Measurements from ENCODE around the gene AMIGO1.

The AMIGO1 gene

DNA sequence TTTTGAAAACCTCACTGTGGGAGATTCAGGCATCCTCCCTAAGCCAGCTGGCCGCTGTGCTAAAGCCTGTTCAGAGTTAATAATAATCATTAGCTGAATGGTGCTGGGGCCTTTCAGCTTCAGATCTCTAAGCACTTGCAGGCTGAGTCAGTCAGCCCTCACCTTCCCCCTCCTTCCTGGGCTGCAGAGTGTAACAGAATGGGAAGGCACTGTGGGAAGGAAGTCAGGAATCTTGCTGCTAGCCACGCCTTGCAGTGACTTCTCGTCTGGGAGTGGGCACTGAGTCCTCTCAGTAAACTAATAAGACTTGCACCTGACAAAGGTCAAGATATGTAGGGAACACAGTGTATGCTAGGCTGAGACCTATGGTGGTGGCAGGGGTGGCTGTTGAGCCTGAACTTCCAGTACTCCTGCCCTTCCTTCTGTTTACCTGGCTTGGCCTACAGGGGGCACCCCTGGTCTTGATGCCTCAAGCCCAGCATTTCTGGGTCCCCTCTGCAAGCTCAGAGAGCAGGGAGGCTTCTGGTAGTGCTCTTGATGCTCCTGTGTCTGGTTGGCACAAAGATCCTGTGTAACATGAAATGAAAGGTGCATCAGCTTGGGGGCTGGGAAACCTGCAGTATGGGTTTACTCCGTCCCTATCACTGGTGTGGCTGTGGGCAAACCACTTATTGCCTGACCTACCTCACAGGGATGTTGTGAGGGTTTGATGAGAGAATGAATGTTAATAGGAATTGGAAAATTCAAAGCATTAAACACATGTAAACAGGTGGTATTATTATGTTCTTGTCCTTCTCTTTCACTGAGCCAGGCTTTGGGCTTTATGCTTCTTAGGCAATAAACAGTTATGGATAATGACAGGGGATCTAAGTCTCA lies 9.6 kb downstream of the AMIGO1 start:
- Histone ChIP-seq H3K27ac (ENCODE audit: low read depth, low read length, severe bottlenecking) (peak overlapping the region; percentile 41), H3K9me3 (ENCODE audit: control insufficient read depth, low read length) (no peaks in the 10 kb centered on the region), H3K4me3 (ENCODE audit: extremely low read depth, insufficient read depth, low read length, poor library complexity, severe bottlenecking) (no peak overlapping the region), H3K36me3 (ENCODE audit: control insufficient read depth, insufficient read depth, low read length) (peaks cover 13% of the 10 kb centered on the region), H3K4me1 (ENCODE audit: control insufficient read depth, insufficient read depth, low read length, poor library complexity, severe bottlenecking) (peaks cover 43% of the 10 kb centered on the region)
- 66 to 80% methylated on average over 3 to 4 of the region's 4 CpGs for WGBS, 2 experiments (ENCODE audit: insufficient coverage in 2 of 2)

DNA sequence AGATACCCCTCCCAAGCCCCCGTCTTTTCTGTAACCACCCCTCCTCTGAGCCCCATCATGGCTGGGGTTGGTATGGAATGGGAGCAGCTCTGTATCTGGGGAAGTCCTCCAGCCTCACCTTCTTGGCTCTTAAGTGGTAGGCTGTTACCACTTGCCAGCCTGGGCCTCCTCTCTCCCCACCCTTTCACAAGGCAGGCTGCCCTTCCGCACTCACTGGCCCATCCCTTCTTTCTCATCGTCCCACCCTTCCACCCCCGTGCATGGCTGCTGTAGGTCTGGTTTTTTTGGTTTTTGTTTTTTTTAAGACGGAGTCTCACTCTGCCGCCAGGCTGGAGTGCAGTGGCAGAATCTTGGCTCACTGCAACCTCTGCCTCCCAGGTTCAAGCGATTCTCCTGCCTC lies 10.4 kb downstream of the AMIGO1 start:
- Histone ChIP-seq H3K9me3 (ENCODE audit: control insufficient read depth, low read length) (no peaks in the 10 kb centered on the region), H3K4me1 (ENCODE audit: control insufficient read depth, insufficient read depth, low read length, poor library complexity, severe bottlenecking) (peaks cover 43% of the 10 kb centered on the region), H3K4me3 (ENCODE audit: extremely low read depth, insufficient read depth, low read length, poor library complexity, severe bottlenecking) (no peak overlapping the region), H3K27ac (ENCODE audit: low read depth, low read length, severe bottlenecking) (peak overlapping the region; percentile 16), H3K36me3 (ENCODE audit: control insufficient read depth, insufficient read depth, low read length) (peaks cover 13% of the 10 kb centered on the region)
- WGBS, 2 experiments (ENCODE audit: insufficient coverage in 2 of 2): 97% methylated on average over 4 of the region's 7 CpGs; no CpG with 5 or more reads in 1 of the 2 experiments

DNA sequence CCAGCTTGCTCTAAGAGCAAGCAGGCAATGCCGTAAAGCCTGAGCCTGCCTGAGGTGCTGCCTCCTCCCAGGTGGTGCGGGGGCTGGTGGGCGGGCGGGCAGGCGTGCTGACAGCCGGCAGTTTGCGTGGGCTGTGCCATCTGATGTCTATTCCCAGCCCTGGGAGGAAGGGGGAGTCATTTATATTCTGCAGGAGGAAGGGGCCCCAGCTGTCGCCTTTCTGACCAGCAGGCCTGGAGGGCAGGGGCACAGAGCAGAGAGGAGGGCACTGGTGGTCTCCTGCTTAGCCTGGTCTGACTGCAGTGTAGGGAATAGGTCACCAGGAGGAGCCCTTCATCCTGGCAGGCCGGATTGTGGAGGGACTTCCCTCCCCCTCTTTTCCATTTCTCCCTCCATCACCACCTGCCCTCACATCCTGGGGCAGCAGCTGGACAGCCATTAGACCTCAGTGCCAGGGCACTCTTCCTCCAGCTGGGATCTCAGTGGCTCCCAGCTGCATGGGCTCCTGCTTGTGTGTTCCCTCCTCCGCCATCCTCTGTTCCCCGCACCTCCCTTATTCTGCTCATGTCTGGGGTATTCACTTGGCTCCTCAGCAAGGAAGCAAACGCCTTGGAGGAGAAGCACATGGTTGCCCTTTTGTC lies 11.2 kb downstream of the AMIGO1 start:
- 71 to 90% methylated on average over 5 to 11 of the region's 12 CpGs for WGBS, 2 experiments (ENCODE audit: insufficient coverage in 2 of 2)
- Histone ChIP-seq H3K4me3 (ENCODE audit: extremely low read depth, insufficient read depth, low read length, poor library complexity, severe bottlenecking) (no peak overlapping the region), H3K27ac (ENCODE audit: low read depth, low read length, severe bottlenecking) (no peak overlapping the region), H3K36me3 (ENCODE audit: control insufficient read depth, insufficient read depth, low read length) (peaks cover 13% of the 10 kb centered on the region), H3K9me3 (ENCODE audit: control insufficient read depth, low read length) (no peaks in the 10 kb centered on the region), H3K4me1 (ENCODE audit: control insufficient read depth, insufficient read depth, low read length, poor library complexity, severe bottlenecking) (peaks cover 43% of the 10 kb centered on the region)

DNA sequence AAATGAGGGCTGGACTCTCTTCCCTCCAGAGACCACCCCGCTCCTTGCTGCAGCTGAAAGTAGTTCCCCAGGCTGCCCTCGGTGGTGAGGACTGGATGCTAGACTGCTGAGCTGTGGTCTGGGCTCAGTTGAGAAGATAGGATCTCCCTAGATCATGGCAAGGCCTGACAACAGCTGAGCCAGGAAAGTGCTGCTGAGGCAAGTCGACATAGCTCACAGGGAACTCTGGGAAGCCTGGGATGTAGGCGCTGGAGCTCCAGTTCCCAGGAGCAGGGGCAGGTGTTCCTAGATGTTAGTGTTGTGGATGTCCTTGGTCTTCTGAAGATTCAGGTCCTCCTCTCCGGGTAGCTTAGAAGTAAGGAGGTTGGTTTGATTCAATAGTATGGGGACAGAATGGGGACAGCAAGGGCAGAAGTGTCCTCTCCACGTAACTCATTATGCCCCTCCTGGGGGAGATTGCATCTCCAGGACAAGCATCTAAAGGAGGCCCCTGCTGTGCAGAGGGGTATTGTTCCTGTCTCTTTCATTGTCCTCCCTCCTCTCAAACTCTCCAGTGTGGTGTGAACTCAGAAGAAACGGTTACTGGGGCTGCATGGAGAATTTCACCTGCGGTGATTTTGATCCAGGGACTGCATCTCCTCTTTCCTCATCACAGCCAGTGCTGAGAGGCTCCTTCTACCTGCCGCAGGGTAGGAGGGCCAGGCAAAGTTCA lies 11.9 kb downstream of the AMIGO1 start:
- H3K9me3 ChIP-seq (ENCODE audit: control insufficient read depth, low read length): no peaks in the 10 kb centered on the region
- WGBS, 2 experiments (ENCODE audit: insufficient coverage in 2 of 2): 50 to 64% methylated on average over 2 to 5 of the region's 9 CpGs
- H3K27ac ChIP-seq (ENCODE audit: low read depth, low read length, severe bottlenecking): no peak overlapping the region

DNA sequence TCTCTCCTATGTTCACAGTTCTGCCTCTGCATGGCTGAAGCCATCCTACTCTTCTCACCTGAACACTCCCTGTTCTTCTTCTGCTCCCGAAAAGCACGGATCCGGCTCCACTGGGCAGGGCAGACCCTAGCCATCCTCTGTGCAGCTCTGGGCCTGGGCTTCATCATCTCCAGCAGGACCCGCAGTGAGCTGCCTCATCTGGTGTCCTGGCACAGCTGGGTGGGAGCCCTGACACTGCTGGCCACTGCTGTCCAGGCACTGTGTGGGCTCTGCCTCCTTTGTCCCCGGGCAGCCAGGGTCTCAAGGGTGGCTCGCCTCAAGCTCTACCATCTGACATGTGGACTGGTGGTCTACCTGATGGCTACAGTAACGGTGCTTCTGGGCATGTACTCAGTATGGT lies 13.8 kb downstream of the AMIGO1 start:
- Histone ChIP-seq H3K9me3 (ENCODE audit: control insufficient read depth, low read length) (no peaks in the 10 kb centered on the region), H3K36me3 (ENCODE audit: control insufficient read depth, insufficient read depth, low read length) (peaks cover 30% of the 10 kb centered on the region), H3K4me3 (ENCODE audit: extremely low read depth, insufficient read depth, low read length, poor library complexity, severe bottlenecking) (no peak overlapping the region), H3K4me1 (ENCODE audit: control insufficient read depth, insufficient read depth, low read length, poor library complexity, severe bottlenecking) (peaks cover 27% of the 10 kb centered on the region), H3K27ac (ENCODE audit: low read depth, low read length, severe bottlenecking) (no peak overlapping the region)
- 93 to 100% methylated on average over 7 of the region's 7 CpGs for WGBS, 2 experiments (ENCODE audit: insufficient coverage in 2 of 2)

More for the DNA sequence above, 11.9 kb downstream of the AMIGO1 start:
- Histone ChIP-seq H3K36me3 (ENCODE audit: control insufficient read depth, insufficient read depth, low read length) (peaks cover 18% of the 10 kb centered on the region), H3K4me3 (ENCODE audit: extremely low read depth, insufficient read depth, low read length, poor library complexity, severe bottlenecking) (no peak overlapping the region), H3K4me1 (ENCODE audit: control insufficient read depth, insufficient read depth, low read length, poor library complexity, severe bottlenecking) (peaks cover 44% of the 10 kb centered on the region)

DNA sequence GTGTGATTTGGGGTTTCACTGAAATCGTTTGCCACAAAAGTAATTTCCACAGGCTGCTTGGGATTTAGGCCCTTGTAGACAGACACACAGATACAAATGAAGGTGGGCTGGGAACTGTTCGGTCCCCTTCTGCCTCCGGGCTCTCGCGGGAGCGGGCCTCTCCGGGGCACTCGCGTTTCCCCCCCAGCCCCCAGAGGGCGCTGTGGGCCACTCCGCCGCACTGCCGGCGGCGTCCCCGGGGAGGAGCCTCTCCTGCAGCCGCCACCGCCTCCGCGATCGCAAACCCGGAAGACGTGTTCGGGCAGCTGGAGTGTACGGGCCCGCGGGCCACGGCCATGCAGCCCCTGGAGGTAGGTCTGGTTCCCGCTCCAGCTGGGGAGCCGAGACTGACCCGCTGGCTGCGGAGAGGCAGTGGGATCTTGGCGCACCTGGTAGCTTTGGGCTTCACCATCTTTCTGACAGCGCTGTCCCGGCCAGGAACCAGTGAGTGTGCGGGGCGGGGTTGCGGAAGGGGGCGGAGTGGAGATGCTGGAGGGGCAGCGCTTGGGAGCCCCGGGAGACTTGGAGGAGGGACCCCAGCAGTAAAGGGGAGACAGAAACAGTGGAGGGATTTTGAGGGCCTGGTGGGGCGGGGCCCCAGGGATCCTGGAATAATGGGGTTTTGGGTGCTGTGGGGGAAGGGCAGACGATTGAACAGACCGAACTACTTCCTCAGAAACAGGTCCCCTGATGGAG lies 15.6 kb downstream of the AMIGO1 start, which contains the start of gene CYB561D1:
Gene CYB561D1, plus strand, starts transcription at position 290 of the 735 bp plus-strand sequence. Its CDS starts 46 bp downstream, at position 336.
- H3K9me3 ChIP-seq (ENCODE audit: control insufficient read depth, low read length): no peaks in the 10 kb centered on the region
- 1% methylated on average over 22 to 37 of the region's 44 CpGs for whole genome bisulfite sequencing, 2 experiments (ENCODE audit: insufficient coverage in 2 of 2)
- H3K4me1 ChIP-seq (ENCODE audit: control insufficient read depth, insufficient read depth, low read length, poor library complexity, severe bottlenecking): peaks cover 12% of the 10 kb centered on the region
- H3K27ac ChIP-seq (ENCODE audit: low read depth, low read length, severe bottlenecking): peak within 1 kb of the TSS; percentile 41
- H3K4me3 ChIP-seq (ENCODE audit: extremely low read depth, insufficient read depth, low read length, poor library complexity, severe bottlenecking): peak within 1 kb of the TSS; percentile 87
- peaks cover 41% of the 10 kb centered on the region for H3K36me3 ChIP-seq (ENCODE audit: control insufficient read depth, insufficient read depth, low read length)

DNA sequence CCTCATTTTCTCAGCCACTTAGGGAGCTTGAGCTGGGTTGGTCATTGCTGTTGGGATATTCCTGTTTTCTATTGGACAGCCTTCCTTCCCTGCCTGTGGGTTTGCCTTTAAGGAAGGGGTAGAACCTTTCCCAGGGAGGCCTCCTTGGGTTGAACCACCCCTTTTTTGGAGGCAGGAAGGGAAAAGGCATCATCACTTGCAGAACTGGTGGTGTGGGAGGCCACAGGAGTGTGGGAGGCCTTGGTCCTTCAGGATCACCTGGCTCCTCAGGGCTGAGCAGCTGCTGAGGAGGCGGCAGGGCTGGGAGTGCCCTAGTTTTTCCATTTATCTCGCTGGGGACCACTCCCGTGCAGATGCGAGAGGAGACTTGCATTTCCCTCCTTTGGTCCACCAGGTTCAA lies 16.3 kb downstream of the AMIGO1 start:
- H3K36me3 ChIP-seq (ENCODE audit: control insufficient read depth, insufficient read depth, low read length): peaks cover 49% of the 10 kb centered on the region

DNA sequence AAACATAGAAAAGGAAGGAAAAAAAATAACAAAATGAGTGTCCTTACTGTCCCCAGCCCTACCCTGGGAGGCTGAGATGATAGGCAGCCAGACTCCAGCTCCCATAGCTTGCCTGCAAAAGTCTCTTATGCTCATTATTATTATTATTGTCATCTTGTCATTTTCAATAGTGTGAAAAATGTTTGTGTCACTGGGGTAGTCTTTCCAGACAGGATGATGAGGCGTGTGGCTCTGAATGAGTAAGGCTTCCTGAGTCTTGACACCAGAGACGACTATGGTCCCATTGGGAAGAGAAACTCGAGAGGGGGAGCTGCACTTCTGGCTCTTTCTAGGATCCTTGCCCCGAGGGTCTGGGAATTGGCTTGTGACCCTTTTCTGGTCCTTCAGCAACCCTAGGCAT lies 16.7 kb downstream of the AMIGO1 start:
- peaks cover 53% of the 10 kb centered on the region for H3K36me3 ChIP-seq (ENCODE audit: control insufficient read depth, insufficient read depth, low read length)
- H3K4me3 ChIP-seq (ENCODE audit: extremely low read depth, insufficient read depth, low read length, poor library complexity, severe bottlenecking): no peak overlapping the region
- H3K9me3 ChIP-seq (ENCODE audit: control insufficient read depth, low read length): no peaks in the 10 kb centered on the region
- peaks cover 9% of the 10 kb centered on the region for H3K4me1 ChIP-seq (ENCODE audit: control insufficient read depth, insufficient read depth, low read length, poor library complexity, severe bottlenecking)
- WGBS, 2 experiments (ENCODE audit: insufficient coverage in 2 of 2): 83 to 93% methylated on average over 4 of the region's 4 CpGs
- no peak overlapping the region for H3K27ac ChIP-seq (ENCODE audit: low read depth, low read length, severe bottlenecking)

More for the DNA sequence above, 16.3 kb downstream of the AMIGO1 start:
- H3K9me3 ChIP-seq (ENCODE audit: control insufficient read depth, low read length): no peaks in the 10 kb centered on the region
- H3K27ac ChIP-seq (ENCODE audit: low read depth, low read length, severe bottlenecking): no peak overlapping the region
- 92 to 97% methylated on average over 4 of the region's 4 CpGs for whole genome bisulfite sequencing, 2 experiments (ENCODE audit: insufficient coverage in 2 of 2)
- H3K4me1 ChIP-seq (ENCODE audit: control insufficient read depth, insufficient read depth, low read length, poor library complexity, severe bottlenecking): peaks cover 9% of the 10 kb centered on the region
- no peak overlapping the region for H3K4me3 ChIP-seq (ENCODE audit: extremely low read depth, insufficient read depth, low read length, poor library complexity, severe bottlenecking)

DNA sequence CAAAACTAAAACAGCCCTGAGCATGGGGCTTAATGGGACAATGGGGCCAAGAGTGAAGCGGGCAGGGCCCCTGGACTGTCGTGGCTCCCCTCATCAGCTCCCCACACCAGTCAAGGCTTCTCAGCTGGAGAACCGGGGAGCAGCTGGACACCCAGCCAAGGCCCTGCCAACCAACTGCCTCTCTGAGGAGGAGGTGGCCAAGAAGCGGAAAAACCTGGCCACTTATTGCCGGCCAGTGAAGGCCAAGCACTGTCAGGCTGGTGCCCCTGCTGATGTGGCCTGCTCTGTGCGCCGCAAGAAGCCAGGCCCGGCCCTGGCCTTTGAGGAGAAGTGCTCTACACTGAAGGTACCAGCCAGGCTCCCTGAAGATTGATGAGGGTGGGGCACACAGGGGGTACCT lies 18.2 kb downstream of the AMIGO1 start:
- H3K27ac ChIP-seq (ENCODE audit: low read depth, low read length, severe bottlenecking): no peak overlapping the region
- 93 to 97% methylated on average over 7 to 8 of the region's 8 CpGs for WGBS, 2 experiments (ENCODE audit: insufficient coverage in 2 of 2)
- H3K4me1 ChIP-seq (ENCODE audit: control insufficient read depth, insufficient read depth, low read length, poor library complexity, severe bottlenecking): peaks cover 9% of the 10 kb centered on the region
- peaks cover 62% of the 10 kb centered on the region for H3K36me3 ChIP-seq (ENCODE audit: control insufficient read depth, insufficient read depth, low read length)
- no peak overlapping the region for H3K4me3 ChIP-seq (ENCODE audit: extremely low read depth, insufficient read depth, low read length, poor library complexity, severe bottlenecking)
- H3K9me3 ChIP-seq (ENCODE audit: control insufficient read depth, low read length): no peaks in the 10 kb centered on the region

DNA sequence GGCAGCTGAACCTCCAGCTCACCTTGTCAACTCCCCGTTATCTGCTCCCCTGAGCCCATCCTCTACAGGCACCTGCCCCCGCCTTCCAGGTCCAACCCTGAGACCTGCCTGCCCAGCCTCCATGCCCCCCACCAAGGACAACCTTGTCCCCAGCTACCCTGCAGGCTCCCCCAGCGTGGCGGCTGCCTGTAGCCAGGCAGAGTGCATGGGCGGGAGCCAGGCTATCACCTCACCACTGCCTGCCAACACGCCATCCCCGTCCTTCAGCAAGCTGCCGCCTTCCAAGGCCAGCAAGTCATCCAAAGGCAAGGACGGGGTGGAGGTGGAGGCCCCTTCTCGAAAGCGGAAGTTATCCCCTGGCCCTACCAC lies 18.6 kb downstream of the AMIGO1 start:
- peaks cover 9% of the 10 kb centered on the region for H3K4me1 ChIP-seq (ENCODE audit: control insufficient read depth, insufficient read depth, low read length, poor library complexity, severe bottlenecking)
- H3K36me3 ChIP-seq (ENCODE audit: control insufficient read depth, insufficient read depth, low read length): peaks cover 62% of the 10 kb centered on the region
- no peak overlapping the region for H3K27ac ChIP-seq (ENCODE audit: low read depth, low read length, severe bottlenecking)
- H3K9me3 ChIP-seq (ENCODE audit: control insufficient read depth, low read length): no peaks in the 10 kb centered on the region
- H3K4me3 ChIP-seq (ENCODE audit: extremely low read depth, insufficient read depth, low read length, poor library complexity, severe bottlenecking): no peak overlapping the region
- 88 to 95% methylated on average over 11 of the region's 11 CpGs for WGBS, 2 experiments (ENCODE audit: insufficient coverage in 2 of 2)

Measured in mesodermal cell (in vitro differentiated cells).